MCF 10A (cell line): ENCODE measurements around the gene VPS39. TPM values are rescaled to one million over a fixed set of nuclear protein-coding genes. Genes with fewer than 3 reads are reported as not detected.

Source experiments
- Bru-seq: library from RNA; stranded (reverse); fragments of 400-500 nt; gene quantifications from one replicate; lab custom pipeline; 2021; lab: Mats Ljungman, UMichigan
- BruChase-seq, 2 experiments: library from RNA; stranded (reverse); fragments of 400-500 nt; gene quantifications; one replicate each; lab custom pipeline; 2021; lab: Mats Ljungman, UMichigan
- BruUV-seq: library from RNA; stranded (reverse); fragments of 400-500 nt; replicated peaks from 2 replicates; lab custom pipeline; 2021; lab: Mats Ljungman, UMichigan
- CTCF ChIA-PET: fragments of 300-600 bp; sonication (Branson Sonifier 250); formaldehyde crosslinking; extraction: SDS; loops from one replicate; lab custom pipeline; 2021; ENCODE audit warnings: antibody characterized with exemption, inconsistent platforms; lab: Yijun Ruan, JAX
- POLR2A ChIA-PET: fragments of 300-600, 350-650 bp; sonication (Branson Sonifier 250); formaldehyde crosslinking; extraction: SDS; loops from one replicate; lab custom pipeline; 2020; ENCODE audit warnings: antibody characterized with exemption, inconsistent platforms; lab: Yijun Ruan, JAX
- DNase-seq: peaks from one replicate; pipeline ENCODE4 v3.0.0-alpha.2; 2018; ENCODE audit not compliant: unreplicated experiment
- H3K27ac Mint-ChIP-seq: one replicate; pipeline ENCODE4 v1.8.0; 2022; ENCODE audit warnings: mild to moderate bottlenecking, low read depth, mixed read lengths; ENCODE audit not compliant: unreplicated experiment
- H3K27me3 Mint-ChIP-seq: one replicate; pipeline ENCODE4 v1.8.0; 2022; ENCODE audit warnings: mixed read lengths; ENCODE audit not compliant: insufficient read depth, unreplicated experiment
- H3K36me3 Mint-ChIP-seq: one replicate; pipeline ENCODE4 v1.8.0; 2022; ENCODE audit warnings: mild to moderate bottlenecking, moderate library complexity, mixed read lengths; ENCODE audit not compliant: insufficient read depth, unreplicated experiment
- H3K4me1 Mint-ChIP-seq: one replicate; pipeline ENCODE4 v1.8.0; 2022; ENCODE audit warnings: mixed read lengths; ENCODE audit not compliant: insufficient read depth, unreplicated experiment
- H3K4me3 Mint-ChIP-seq: one replicate; pipeline ENCODE4 v1.8.0; 2022; ENCODE audit warnings: mild to moderate bottlenecking, moderate library complexity, mixed read lengths; ENCODE audit not compliant: unreplicated experiment
- H3K9me3 Mint-ChIP-seq: one replicate; pipeline ENCODE4 v1.8.0; 2022; ENCODE audit warnings: mixed read lengths; ENCODE audit not compliant: unreplicated experiment
- CTCF ChIP-seq: fragments of 200-600 bp; IDR thresholded peaks from one replicate; pipeline ENCODE4 v1.8.0; 2022; ENCODE audit warnings: antibody characterized with exemption, mild to moderate bottlenecking; ENCODE audit not compliant: unreplicated experiment
- intact Hi-C: fragments of 100-400 bp; cut with micrococcal nuclease; formaldehyde crosslinking; loops from 2 replicates; pipeline ENCODE4 v1.14.1; 2022
- long read RNA-seq: library from polyadenylated mRNA; stranded (forward); transcript quantifications from one replicate; pipeline ENCODE4 v2.0.0, GENCODE V29; 2022
- total RNA-seq: library from RNA; stranded (reverse); gene quantifications from 2 replicates; pipeline ENCODE4 v1.2.3, GENCODE V29; 2022

Gene VPS39
- 47.1 and 53.9 TPM in 2 replicates for total RNA-seq
- Bru-seq, nascent RNA: percentile 80 among the genes with signal in this experiment
- percentile 88 among the genes with signal in this experiment for BruChase-seq, experiment 1, labeled RNA remaining after a 6-hour chase
- BruChase-seq, experiment 2, labeled RNA remaining after a 2-hour chase: percentile 84 among the genes with signal in this experiment
- long read RNA-seq, full-length matches to known transcripts: 72 of 96 reads
- long read RNA-seq, partial matches to known transcripts: 7 of 96 reads
- long read RNA-seq, other reads (novel, unspliced or antisense): 17 of 96 reads

GRCh38 chr15:42207674-42208579 lies at the start of gene VPS39:
TSS of gene VPS39 (minus strand) at chr15:42208304. CDS start at chr15:42208153, 151 bp downstream.
- no peaks in the 10 kb centered on the region for H3K9me3 Mint-ChIP-seq
- H3K4me3 Mint-ChIP-seq: peak within 1 kb of the TSS; percentile 95
- no peaks in the 10 kb centered on the region for H3K27me3 Mint-ChIP-seq
- peak within 1 kb of the TSS; percentile 92 for H3K27ac Mint-ChIP-seq
- BruUV-seq: TSS peak; percentile 54
- H3K36me3 Mint-ChIP-seq: peaks cover 49% of the 10 kb centered on the region
- ChIA-PET POLR2A (interaction anchor here (0.6 to 3.5 kb wide), 24 partner anchors 8 to 858 kb away, joined by 3 to 30 read pairs (median 4); partner anchors contain the start of genes GANC, PLA2G4F, TMEM87A and ZNF106), CTCF (interaction anchor here (1.2 kb wide), 1 partner anchor 234 kb away, joined by 4 read pairs; no protein-coding TSS in a partner anchor)
- intact Hi-C loops: no loop called here
- peak; percentile 75 for DNase-seq
- peaks cover 26% of the 10 kb centered on the region for H3K4me1 Mint-ChIP-seq
- no peak for TF ChIP-seq CTCF

- H3K9me3 Mint-ChIP-seq: peaks cover 43% of the 10 kb centered on the region
Measured at GRCh38 chr15:42253300-42253699, 45.2 kb upstream of the VPS39 start.

DNA sequence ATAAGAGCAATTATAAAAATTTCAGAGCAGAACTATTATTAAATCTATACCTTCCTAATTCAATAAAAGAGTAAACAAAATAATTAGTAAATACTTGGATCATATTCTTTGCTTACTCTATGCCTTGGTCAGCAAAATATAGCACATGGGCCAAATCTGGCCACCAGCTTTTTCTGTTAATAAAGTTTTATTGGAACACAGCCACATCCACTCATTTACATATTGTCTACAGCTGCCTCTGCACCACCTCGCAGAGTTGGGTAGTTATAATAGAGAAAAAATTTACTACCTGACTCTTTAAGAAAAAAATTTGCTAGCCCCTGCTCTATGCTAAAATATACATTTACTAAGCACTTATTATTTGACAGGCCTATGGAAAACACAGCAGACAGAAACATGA lies 32.7 kb upstream of the VPS39 start:
- H3K36me3 Mint-ChIP-seq: peaks cover 57% of the 10 kb centered on the region
- CTCF ChIA-PET: no interaction called here
- H3K4me3 Mint-ChIP-seq: no peak overlapping the region
- H3K9me3 Mint-ChIP-seq: no peaks in the 10 kb centered on the region
- H3K27ac Mint-ChIP-seq: no peak overlapping the region
- H3K27me3 Mint-ChIP-seq: no peaks in the 10 kb centered on the region
- no peak for TF ChIP-seq CTCF
- POLR2A ChIA-PET: interaction anchor here (0.6 kb wide), 1 partner anchor 33 kb away, joined by 3 read pairs; the partner anchor contains the start of gene VPS39
- BruUV-seq: no TSS peak
- DNase-seq: no peak
- intact Hi-C loops: no loop called here
- H3K4me1 Mint-ChIP-seq: no peaks in the 10 kb centered on the region

More at GRCh38 chr15:42253300-42253699, 45.2 kb upstream of the VPS39 start:
- no peak for DNase-seq
- peaks cover 67% of the 10 kb centered on the region for H3K36me3 Mint-ChIP-seq
- H3K4me3 Mint-ChIP-seq: no peak overlapping the region
- intact Hi-C loops: no loop called here
- no peak for TF ChIP-seq CTCF
- H3K27ac Mint-ChIP-seq: no peak overlapping the region
- BruUV-seq: no TSS peak
- no peaks in the 10 kb centered on the region for H3K27me3 Mint-ChIP-seq
- ChIA-PET POLR2A (no interaction called here), CTCF (no interaction called here)
- no peaks in the 10 kb centered on the region for H3K4me1 Mint-ChIP-seq
